IMR-90 (cell line): Measurements from ENCODE around the gene SEC24B. TPM values are rescaled to one million over a fixed set of nuclear protein-coding genes. Genes with fewer than 3 reads are reported as not detected.
A peak's percentile ranks its signal among the peaks of the same experiment; 100 is the strongest.

Experiments
- ATAC-seq: fragments of 200-7000 bp; cut with Tn5 transposase; 2 replicates; pipeline ENCODE4 v1.9.1; 2020; ENCODE audit warnings: low read depth, mild to moderate bottlenecking, moderate library complexity
- BruUV-seq: library from RNA; stranded (reverse); fragments of 400-500 nt; replicated peaks from 2 replicates; lab custom pipeline; 2021; lab: Mats Ljungman, UMichigan
- CTCF ChIA-PET: fragments of 300-600 bp; formaldehyde crosslinking; extraction: SDS; loops from one replicate; lab custom pipeline; 2021; ENCODE audit warnings: antibody characterized with exemption; lab: Yijun Ruan, JAX
- POLR2A ChIA-PET: fragments of 300-600 bp; sonication (Branson Sonifier 250); formaldehyde crosslinking; loops from one replicate; lab custom pipeline; 2022; ENCODE audit warnings: antibody characterized with exemption; ENCODE audit not compliant: unreplicated experiment; lab: Charles Lee
- DNase-seq: peaks from one replicate; pipeline ENCODE4 v3.0.0; 2013
- H2AFZ ChIP-seq: replicated peaks from 2 replicates; pipeline ENCODE3; 2013; ENCODE audit warnings: low read length, mild to moderate bottlenecking; ENCODE audit not compliant: poor library complexity
- H2AK5ac ChIP-seq: 2 replicates; pipeline ENCODE4 v1.6.1; 2013; ENCODE audit warnings: low read depth, low read length, inconsistent platforms
- H2AK9ac ChIP-seq: replicated peaks from 2 replicates; pipeline ENCODE3; 2013; ENCODE audit warnings: mild to moderate bottlenecking, low read depth, low read length, moderate library complexity; ENCODE audit not compliant: poor library complexity
- H2BK120ac ChIP-seq: 2 replicates; pipeline ENCODE4 v1.6.1; 2013; ENCODE audit warnings: low read depth, low read length, inconsistent platforms
- H2BK15ac ChIP-seq: 3 replicates; pipeline ENCODE4 v1.6.1; 2013; ENCODE audit warnings: low read depth, low read length, inconsistent platforms
- H2BK20ac ChIP-seq: 2 replicates; pipeline ENCODE4 v1.6.1; 2013; ENCODE audit warnings: low read depth, mild to moderate bottlenecking, inconsistent platforms, low read length, moderate library complexity
- H2BK5ac ChIP-seq: 2 replicates; pipeline ENCODE4 v1.6.1; 2013; ENCODE audit warnings: mild to moderate bottlenecking, low read depth, low read length, inconsistent platforms; ENCODE audit not compliant: poor library complexity, severe bottlenecking
- H3K14ac ChIP-seq: replicated peaks from 2 replicates; pipeline ENCODE4 v1.6.1; 2013; ENCODE audit warnings: low read depth, low read length, inconsistent platforms
- H3K18ac ChIP-seq: 2 replicates; pipeline ENCODE4 v1.6.1; 2013; ENCODE audit warnings: low read depth, low read length, control low read depth
- H3K23ac ChIP-seq: 2 replicates; pipeline ENCODE4 v1.6.1; 2013; ENCODE audit warnings: low read depth, low read length, inconsistent platforms
- H3K27ac ChIP-seq: 2 replicates; pipeline ENCODE4 v1.5.1; 2013; ENCODE audit warnings: mild to moderate bottlenecking, control low read depth, low read length; ENCODE audit not compliant: insufficient read depth
- H3K27me3 ChIP-seq: 2 replicates; pipeline ENCODE4 v1.6.1; 2013; ENCODE audit warnings: low read length; ENCODE audit not compliant: control insufficient read depth, insufficient read depth
- H3K36me3 ChIP-seq: 2 replicates; pipeline ENCODE4 v1.6.1; 2013; ENCODE audit warnings: low read length, mixed read lengths; ENCODE audit not compliant: control insufficient read depth, insufficient read depth
- H3K4ac ChIP-seq: 2 replicates; pipeline ENCODE4 v1.6.1; 2013; ENCODE audit warnings: low read depth, low read length, inconsistent platforms
- H3K4me1 ChIP-seq: 2 replicates; pipeline ENCODE4 v1.6.1; 2013; ENCODE audit warnings: low read length, mixed read lengths; ENCODE audit not compliant: control insufficient read depth, insufficient read depth
- H3K4me2 ChIP-seq: 2 replicates; pipeline ENCODE4 v1.6.1; 2013; ENCODE audit warnings: low read depth, mild to moderate bottlenecking, control low read depth, low read length, moderate library complexity
- H3K4me3 ChIP-seq: 2 replicates; pipeline ENCODE4 v1.5.1; 2013; ENCODE audit warnings: low read depth, mild to moderate bottlenecking, control low read depth, low read length, moderate library complexity; ENCODE audit not compliant: insufficient read depth
- H3K56ac ChIP-seq: 2 replicates; pipeline ENCODE4 v1.6.1; 2013; ENCODE audit warnings: low read length, inconsistent platforms; ENCODE audit not compliant: insufficient read depth; ENCODE audit errors: extremely low read depth
- H3K79me1 ChIP-seq, 2 experiments: 2 replicates each; pipeline ENCODE4 v1.6.1; 2013; ENCODE audit warnings: low read length in 2 of 2, inconsistent platforms in 1 of 2, low read depth in 1 of 2
- H3K9ac ChIP-seq: 2 replicates; pipeline ENCODE4 v1.6.1; 2013; ENCODE audit warnings: low read depth, low read length, control low read depth
- H3K9me1 ChIP-seq: 2 replicates; pipeline ENCODE4 v1.6.1; 2013; ENCODE audit warnings: low read length, inconsistent platforms; ENCODE audit not compliant: insufficient read depth
- H3K9me3 ChIP-seq: 2 replicates; pipeline ENCODE4 v1.6.1; 2013; ENCODE audit warnings: low read length; ENCODE audit not compliant: control insufficient read depth, insufficient read depth
- H4K20me1 ChIP-seq: 2 replicates; pipeline ENCODE4 v1.6.1; 2013; ENCODE audit warnings: low read length, inconsistent platforms; ENCODE audit not compliant: insufficient read depth
- H4K5ac ChIP-seq: 2 replicates; pipeline ENCODE4 v1.6.1; 2013; ENCODE audit warnings: mild to moderate bottlenecking, low read depth, low read length, control low read depth
- H4K8ac ChIP-seq, 2 experiments: 2 replicates each; pipeline ENCODE4 v1.6.1; 2013; ENCODE audit warnings: low read depth in 2 of 2, low read length in 2 of 2, control low read depth in 1 of 2, inconsistent platforms in 1 of 2
- H4K91ac ChIP-seq: 2 replicates; pipeline ENCODE4 v1.6.1; 2013; ENCODE audit warnings: low read depth, low read length, inconsistent platforms; ENCODE audit not compliant: insufficient read depth
- BHLHE40 ChIP-seq: fragments of 150-350 bp; IDR thresholded peaks from 2 replicates; pipeline ENCODE4 v1.6.1; 2016; ENCODE audit warnings: mild to moderate bottlenecking, low read depth, low read length
- CEBPB ChIP-seq: IDR thresholded peaks from 2 replicates; pipeline ENCODE4 v1.6.1; 2012; ENCODE audit warnings: low read depth, low read length, improper control_type of control experiment
- FOS ChIP-seq: fragments of 150-350 bp; IDR thresholded peaks from 2 replicates; pipeline ENCODE4 v1.6.1; 2016; ENCODE audit warnings: low read depth, low read length
- MAZ ChIP-seq: IDR thresholded peaks from 2 replicates; pipeline ENCODE4 v1.6.1; 2012; ENCODE audit warnings: low read depth, mild to moderate bottlenecking, low read length, improper control_type of control experiment, moderate library complexity, borderline replicate concordance
- MXI1 ChIP-seq: IDR thresholded peaks from 2 replicates; pipeline ENCODE4 v1.6.1; 2012; ENCODE audit warnings: low read depth, mild to moderate bottlenecking, low read length, moderate library complexity, borderline replicate concordance
- WGBS, 2 experiments: methylation state at CpG; one replicate each; pipeline versions ENCODE4 v1.1.5 to v1.1.7; 2013; ENCODE audit warnings: missing lambda C conversion rate in 2 of 2; ENCODE audit not compliant: insufficient read length in 1 of 2; ENCODE audit errors: extremely low coverage in 2 of 2; 5-methylcytosine and 5-hydroxymethylcytosine counted together
- dilution Hi-C: fragments of 300-500 bp; cut with HindIII; formaldehyde crosslinking; loops from one replicate; pipeline ENCODE4 v1.14.3; 2018; ENCODE audit warnings: low sequenced_read_pairs; ENCODE audit not compliant: unreplicated experiment
- in situ Hi-C: fragments of 300-500 bp; cut with MboI; formaldehyde crosslinking; loops from 3 replicates; pipeline ENCODE4 v1.14.3; 2019; ENCODE audit warnings: low sequenced_read_pairs, inconsistent platforms, mixed read lengths
- intact Hi-C: fragments of 100-400 bp; cut with micrococcal nuclease; formaldehyde crosslinking; loops from 2 replicates; pipeline ENCODE4 v1.10.0; 2022
- polyA plus RNA-seq, 3 experiments: library from polyadenylated mRNA; depleted of rRNA; stranded (reverse); fragments of >200 nt; gene quantifications; 2 replicates each; pipeline ENCODE4 v1.2.3, GENCODE V29; 2012; ENCODE audit warnings: low replicate concordance in 1 of 3
- total RNA-seq: library from RNA; depleted of rRNA; stranded (reverse); fragments of >200 nt; gene quantifications from 2 replicates; pipeline ENCODE4 v1.2.3, GENCODE V29; 2012

Gene SEC24B
- total and polyA plus RNA-seq, 2 of the 4 experiments (the other 2 are of a cell fraction) = 19.0 to 27.4 TPM

DNA sequence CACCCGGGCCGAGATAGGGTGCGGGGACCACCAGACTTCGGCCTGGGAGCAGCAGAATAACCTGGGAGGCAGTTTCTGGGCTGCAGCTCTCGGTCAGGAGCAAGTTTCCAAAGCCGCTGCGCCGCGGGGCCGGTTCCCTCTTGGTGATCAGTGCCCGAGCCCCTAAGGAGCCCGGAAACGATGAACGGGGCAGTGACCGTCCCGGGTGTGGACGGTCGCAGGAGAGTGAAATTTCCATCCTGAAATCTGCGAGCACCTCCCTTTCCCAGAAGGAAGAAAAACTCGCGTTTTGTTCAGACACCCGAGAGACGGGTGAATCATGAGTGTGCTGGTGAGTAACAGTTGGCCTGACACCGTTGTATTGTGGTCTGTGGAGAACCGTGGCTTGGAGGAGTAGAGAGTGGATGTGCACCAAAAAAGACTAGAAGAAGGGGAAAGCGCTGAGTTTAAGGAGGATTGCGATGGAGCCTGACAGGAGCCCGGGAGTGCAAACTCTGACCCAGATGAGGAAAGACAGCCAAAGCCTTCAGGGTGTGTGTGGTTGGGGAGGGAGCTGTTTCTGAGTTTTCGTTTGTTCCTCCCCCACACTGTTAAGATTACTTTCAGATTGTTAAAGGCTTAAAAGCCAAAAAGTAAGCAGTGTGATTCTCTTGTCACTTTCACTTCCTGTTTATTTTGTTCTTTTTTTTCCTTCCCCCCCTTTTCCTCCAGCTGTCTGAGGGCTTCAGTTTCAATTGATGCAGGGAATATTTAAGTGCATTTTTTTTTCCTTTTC lies 127.3 kb downstream of the SEC24B start:
- Histone ChIP-seq H3K14ac (0 out of 2 replicates have a peak overlapping the region, but pooled peaks have one; percentile 5), H3K4me3 (peak overlapping the region; percentile 61), H3K23ac (peak overlapping the region; percentile 63), H3K9me1 (no peaks in the 10 kb centered on the region), H3K36me3 (no peaks in the 10 kb centered on the region), H2BK120ac (0 out of 2 replicates have a peak overlapping the region, but pooled peaks have one; percentile 11), H4K91ac (no peak overlapping the region), H3K4ac (no peak overlapping the region), H2BK20ac (no peak overlapping the region), H3K27me3 (no peaks in the 10 kb centered on the region), H3K27ac (peak overlapping the region; percentile 13), H3K9ac (peak overlapping the region; percentile 4), H3K4me1 (no peaks in the 10 kb centered on the region; the same call in 1 of the 2 replicates), H3K9me3 (no peaks in the 10 kb centered on the region), H2BK5ac (peak overlapping the region; percentile 1), H3K56ac (no peak overlapping the region; the same call in 1 of the 2 replicates), H3K79me1 (peaks cover 5 to 6% of the 10 kb centered on the region in 2 experiments; a peak in 3 of 4 replicates), H4K20me1 (no peaks in the 10 kb centered on the region), H3K18ac (no peak overlapping the region), H2BK15ac (no peak overlapping the region), H4K8ac (peak overlapping the region in 1 of 2 experiments; percentile 4; a peak in 1 of 4 replicates), H2AFZ (peak overlapping the region; percentile 93), H2AK9ac (peak overlapping the region; percentile 84), H4K5ac (no peak overlapping the region), H2AK5ac (no peak overlapping the region), H3K4me2 (peak overlapping the region; percentile 88)
- TF ChIP-seq FOS (peak; percentile 14; the same call in 1 of the 2 replicates), BHLHE40 (peak; percentile 32; the same call in 1 of the 2 replicates), MAZ (no peak), CEBPB (no peak), MXI1 (no peak)
- in situ Hi-C loops = no loop called here
- dilution Hi-C loops = no loop called here
- ChIA-PET CTCF (interaction anchor here (1.8 kb wide), 1 partner anchor 14 kb away, joined by 6 read pairs; no protein-coding TSS in a partner anchor), POLR2A (no interaction called here)
- no TSS peak for BruUV-seq
- DNase-seq (peak; percentile 81), ATAC-seq (peak; percentile 62)
- WGBS, 2 experiments = 0% methylated on average over 15 of the region's 29 CpGs; no CpG with 5 or more reads in 1 of the 2 experiments
- intact Hi-C loops = loop anchor here (1.0 to 5.0 kb wide), 2 partner anchors 129 to 142 kb away; partner anchors contain the start of genes CASP6 and SEC24B
